H9 (cell line): ENCODE data around the gene UPK2. TPM values are rescaled to one million over a fixed set of nuclear protein-coding genes. Genes with fewer than 3 reads are reported as not detected.

Experiments
- DNase-seq: peaks from one replicate; pipeline ENCODE4 v3.0.0-alpha.2; 2017
- H2AFZ ChIP-seq: one replicate; pipeline ENCODE4 v1.6.1; 2013; ENCODE audit warnings: mild to moderate bottlenecking, low read length, control low read depth, moderate library complexity
- H2AK5ac ChIP-seq: 2 replicates; pipeline ENCODE4 v1.6.1; 2013; ENCODE audit warnings: low read length, control low read depth, mixed read lengths; ENCODE audit not compliant: insufficient read length
- H2BK120ac ChIP-seq: one replicate; pipeline ENCODE4 v1.6.1; 2013; ENCODE audit warnings: low read depth, mild to moderate bottlenecking, low read length, control low read depth, inconsistent platforms; ENCODE audit not compliant: poor library complexity, severe bottlenecking
- H2BK12ac ChIP-seq: 2 replicates; pipeline ENCODE4 v1.6.1; 2013; ENCODE audit warnings: low read length, control low read depth, mixed read lengths, low read depth; ENCODE audit not compliant: insufficient read length
- H2BK15ac ChIP-seq: 2 replicates; pipeline ENCODE4 v1.6.1; 2013; ENCODE audit warnings: low read depth, low read length, control low read depth
- H2BK20ac ChIP-seq: one replicate; pipeline ENCODE4 v1.6.1; 2013; ENCODE audit warnings: low read depth, mild to moderate bottlenecking, low read length, control low read depth, inconsistent platforms; ENCODE audit not compliant: poor library complexity, severe bottlenecking
- H2BK5ac ChIP-seq: 2 replicates; pipeline ENCODE4 v1.6.1; 2013; ENCODE audit warnings: low read length, control low read depth, mixed read lengths; ENCODE audit not compliant: insufficient read length
- H3K14ac ChIP-seq: 2 replicates; pipeline ENCODE4 v1.6.1; 2013; ENCODE audit warnings: low read length, control low read depth; ENCODE audit not compliant: insufficient read depth
- H3K18ac ChIP-seq: 2 replicates; pipeline ENCODE4 v1.6.1; 2013; ENCODE audit warnings: low read depth, mild to moderate bottlenecking, mixed read lengths, low read length, control low read depth; ENCODE audit not compliant: insufficient read length
- H3K23ac ChIP-seq: 2 replicates; pipeline ENCODE4 v1.6.1; 2013; ENCODE audit warnings: low read length, control low read depth, mixed read lengths, low read depth; ENCODE audit not compliant: insufficient read length
- H3K23me2 ChIP-seq: 2 replicates; pipeline ENCODE4 v1.6.1; 2013; ENCODE audit warnings: low read depth, mild to moderate bottlenecking, mixed read lengths, low read length, control low read depth; ENCODE audit not compliant: insufficient read length, poor library complexity, severe bottlenecking
- H3K27ac ChIP-seq: 2 replicates; pipeline ENCODE4 v1.5.1; 2013; ENCODE audit warnings: low read length, control low read depth, mixed read lengths, low read depth; ENCODE audit not compliant: insufficient read length
- H3K27me3 ChIP-seq: 2 replicates; pipeline ENCODE4 v1.6.1; 2013; ENCODE audit warnings: low read length, control low read depth, inconsistent platforms; ENCODE audit not compliant: insufficient read depth
- H3K4ac ChIP-seq: 2 replicates; pipeline ENCODE4 v1.6.1; 2013; ENCODE audit warnings: low read depth, mild to moderate bottlenecking, control low read depth, inconsistent platforms, low read length, moderate library complexity
- H3K4me1 ChIP-seq: 2 replicates; pipeline ENCODE4 v1.6.1; 2013; ENCODE audit warnings: low read length, control low read depth, inconsistent platforms; ENCODE audit not compliant: insufficient read depth
- H3K4me2 ChIP-seq: 2 replicates; pipeline ENCODE4 v1.6.1; 2013; ENCODE audit warnings: low read length, control low read depth, mixed read lengths; ENCODE audit not compliant: insufficient read length, insufficient read depth
- H3K56ac ChIP-seq: 2 replicates; pipeline ENCODE4 v1.6.1; 2013; ENCODE audit warnings: low read depth, mild to moderate bottlenecking, mixed read lengths, low read length, control low read depth; ENCODE audit not compliant: insufficient read length
- H3K79me1 ChIP-seq: 2 replicates; pipeline ENCODE4 v1.6.1; 2013; ENCODE audit warnings: low read depth, mild to moderate bottlenecking, moderate library complexity, low read length, control low read depth, inconsistent platforms; ENCODE audit not compliant: insufficient read depth, poor library complexity, severe bottlenecking
- H3K79me2 ChIP-seq: 2 replicates; pipeline ENCODE4 v1.6.1; 2013; ENCODE audit warnings: low read length, control low read depth, inconsistent platforms; ENCODE audit not compliant: insufficient read depth
- H3K9ac ChIP-seq: 2 replicates; pipeline ENCODE4 v1.6.1; 2013; ENCODE audit warnings: low read length, control low read depth, mixed read lengths; ENCODE audit not compliant: insufficient read length; ENCODE audit errors: extremely low read depth
- H3K9me3 ChIP-seq: one replicate; pipeline ENCODE4 v1.6.1; 2013; ENCODE audit warnings: low read depth, low read length, inconsistent platforms; ENCODE audit not compliant: control insufficient read depth
- H3T11ph ChIP-seq: one replicate; pipeline ENCODE4 v1.6.1; 2013; ENCODE audit warnings: mild to moderate bottlenecking, low read length, control low read depth, inconsistent platforms
- H4K20me1 ChIP-seq: one replicate; pipeline ENCODE4 v1.6.1; 2013; ENCODE audit not compliant: control insufficient read depth, insufficient read length, insufficient read depth
- H4K5ac ChIP-seq: 2 replicates; pipeline ENCODE4 v1.6.1; 2013; ENCODE audit warnings: low read depth, mild to moderate bottlenecking, mixed read lengths, low read length, control low read depth; ENCODE audit not compliant: insufficient read length
- H4K8ac ChIP-seq: replicated peaks from 2 replicates; pipeline ENCODE4 v1.6.1; 2013; ENCODE audit warnings: low read length, control low read depth, mixed read lengths, low read depth; ENCODE audit not compliant: insufficient read length
- H4K91ac ChIP-seq: 2 replicates; pipeline ENCODE4 v1.6.1; 2013; ENCODE audit warnings: low read depth, mild to moderate bottlenecking, moderate library complexity, mixed read lengths, low read length, control low read depth; ENCODE audit not compliant: insufficient read length
- H3K27ac Mint-ChIP-seq, 3 experiments: 2 replicates in 2 of 3; 3 replicates in 1 of 3; pipeline ENCODE4 v1.8.0; 2020 to 2021; ENCODE audit warnings: mixed read lengths in 3 of 3, mild to moderate bottlenecking in 1 of 3, moderate library complexity in 1 of 3
- H3K27me3 Mint-ChIP-seq: 2 replicates; pipeline ENCODE4 v1.8.0; 2021; ENCODE audit warnings: low read depth, mild to moderate bottlenecking, moderate library complexity, mixed read lengths
- H3K36me3 Mint-ChIP-seq, 3 experiments: 2 replicates in 2 of 3; 3 replicates in 1 of 3; pipeline ENCODE4 v1.8.0; 2020 to 2021; ENCODE audit warnings: low read depth in 3 of 3, mixed read lengths in 3 of 3; ENCODE audit not compliant: insufficient read depth in 1 of 3
- H3K4me1 Mint-ChIP-seq, 2 experiments: 2 replicates each; pipeline ENCODE4 v1.8.0; 2020; ENCODE audit warnings: mixed read lengths in 2 of 2
- H3K4me3 Mint-ChIP-seq, 2 experiments: 2 replicates in 1 of 2; 3 replicates in 1 of 2; pipeline ENCODE4 v1.8.0; 2020 to 2021; ENCODE audit warnings: mild to moderate bottlenecking in 2 of 2, mixed read lengths in 2 of 2, moderate library complexity in 1 of 2
- H3K9me3 Mint-ChIP-seq, 2 experiments: 2 replicates in 1 of 2; 3 replicates in 1 of 2; pipeline ENCODE4 v1.8.0; 2020; ENCODE audit warnings: mild to moderate bottlenecking in 2 of 2, mixed read lengths in 2 of 2, moderate library complexity in 1 of 2
- CTCF ChIP-seq: fragments of 200-600 bp; sonication (generic); conservative IDR thresholded peaks from 3 replicates; pipeline ENCODE4 v1.8.0; 2021; ENCODE audit warnings: antibody characterized with exemption, mild to moderate bottlenecking
- WGBS: extraction: QIAGEN DNeasy Blood & Tissue Kit; methylation state at CpG from one replicate; pipeline ENCODE4 v1.1.7; 2013; ENCODE audit warnings: missing lambda C conversion rate, low lambda C conversion rate, mixed read lengths; ENCODE audit not compliant: insufficient read length; ENCODE audit errors: extremely low coverage; 5-methylcytosine and 5-hydroxymethylcytosine counted together
- total RNA-seq: library from RNA; stranded (reverse); gene quantifications from 2 replicates; pipeline ENCODE4 v1.2.1, GENCODE V29; 2021

The UPK2 gene
- total RNA-seq, 1 experiment from 2014 or later = 0.33 TPM

GRCh38 chr11:118929501-118930093, 26.5 kb upstream of the UPK2 start:
- no peak overlapping the region for H2AFZ ChIP-seq
- H3K27me3 Mint-ChIP-seq = peaks cover 27% of the 10 kb centered on the region
- H3K56ac ChIP-seq = no peak overlapping the region
- H3K4me2 ChIP-seq = peak overlapping the region; percentile 86
- H4K8ac ChIP-seq = no peak overlapping the region
- no CpG with 5 or more reads among the region's 26 CpGs for WGBS
- no peaks in the 10 kb centered on the region for H3K9me3 ChIP-seq
- H3K4me3 Mint-ChIP-seq = peak overlapping the region; percentile 89 to 96
- no peak overlapping the region for H3K14ac ChIP-seq
- peaks cover 2% of the 10 kb centered on the region; the same call in 1 of the 2 replicates for H3K27me3 ChIP-seq
- no peak overlapping the region for H4K5ac ChIP-seq
- no peak overlapping the region for H3T11ph ChIP-seq
- no peaks in the 10 kb centered on the region for H4K20me1 ChIP-seq
- peaks cover 5% of the 10 kb centered on the region; the same call in 1 of the 2 replicates for H3K4me1 ChIP-seq
- peaks cover 24% of the 10 kb centered on the region for H3K23me2 ChIP-seq
- H3K79me2 ChIP-seq = peaks cover 3% of the 10 kb centered on the region; the same call in 1 of the 2 replicates
- H2AK5ac ChIP-seq = no peak overlapping the region
- peak overlapping the region; percentile 39 for H3K9ac ChIP-seq
- no peak overlapping the region for H3K27ac ChIP-seq
- H3K79me1 ChIP-seq = no peaks in the 10 kb centered on the region
- H2BK12ac ChIP-seq = no peak overlapping the region
- H4K91ac ChIP-seq = no peak overlapping the region
- H3K9me3 Mint-ChIP-seq = no peaks in the 10 kb centered on the region
- no peak overlapping the region for H3K4ac ChIP-seq
- H2BK15ac ChIP-seq = no peak overlapping the region
- no peak overlapping the region for H2BK120ac ChIP-seq
- peak overlapping the region; percentile 21 for H3K18ac ChIP-seq
- peaks cover 35 to 36% of the 10 kb centered on the region in 2 experiments for H3K4me1 Mint-ChIP-seq
- H2BK5ac ChIP-seq = no peak overlapping the region
- no peaks in the 10 kb centered on the region for H3K36me3 Mint-ChIP-seq
- peak overlapping the region; percentile 82 to 98 (median 96); a peak in 6 of 7 replicates for H3K27ac Mint-ChIP-seq
- no peak for TF ChIP-seq CTCF
- peak; percentile 93 for DNase-seq
- H2BK20ac ChIP-seq = no peak overlapping the region
- no peak overlapping the region for H3K23ac ChIP-seq
